ENCODE results near the gene SULT4A1. TPM values are rescaled to one million over a fixed set of nuclear protein-coding genes. Genes with fewer than 3 reads are reported as not detected.

Gene SULT4A1
- total and polyA plus RNA-seq, 8 donors = 0.12 to 2.2 (median 0.77) TPM; not detected in 4

GRCh38 chr22:43782448-43782847, 79.9 kb downstream of the SULT4A1 start:
- no peak for DNase-seq
- no peak for TF ChIP-seq POLR2AphosphoS5 (IDR thresholded peaks at IDR 0.05)
- TF ChIP-seq POLR2A (IDR thresholded peaks at IDR 0.05) = no peak
- no peak for TF ChIP-seq EP300 (IDR thresholded peaks at IDR 0.05)
- no peak for TF ChIP-seq CTCF (IDR thresholded peaks at IDR 0.05)
- H3K36me3 ChIP-seq = peaks cover 0 to 8% (median 3%) of the 10 kb centered on the region in 4 donors
- no peaks in the 10 kb centered on the region for H3K4me1 ChIP-seq
- no peaks in the 10 kb centered on the region for H3K9me3 ChIP-seq
- intact Hi-C loops (cut with DNase I; ENCODE audit: low total_unique reads) = no loop called here
- H3K27me3 ChIP-seq = no peaks in the 10 kb centered on the region
- H3K27ac ChIP-seq = no peak overlapping the region
- WGBS, 5 donors = 75 to 91% (median 88%) methylated on average over 3 of the region's 3 CpGs
- no peak overlapping the region for H3K4me3 ChIP-seq

- TF ChIP-seq CTCF (IDR thresholded peaks at IDR 0.05) (no peak), EP300 (IDR thresholded peaks at IDR 0.05) (no peak), POLR2A (IDR thresholded peaks at IDR 0.05) (no peak), POLR2AphosphoS5 (IDR thresholded peaks at IDR 0.05) (no peak)
- DNase-seq = no peak
- WGBS, 5 donors = 54 to 76% (median 67%) methylated on average over 4 of the region's 4 CpGs
Observed at GRCh38 chr22:43777286-43777685, 85.0 kb downstream of the SULT4A1 start.

GRCh38 chr22:43776081-43776670, 86.1 kb downstream of the SULT4A1 start:
- Histone ChIP-seq H3K4me3 (no peak overlapping the region), H3K36me3 (peaks cover 0 to 7% (median 3%) of the 10 kb centered on the region in 4 donors), H3K9me3 (no peaks in the 10 kb centered on the region), H3K4me1 (no peaks in the 10 kb centered on the region), H3K27me3 (no peaks in the 10 kb centered on the region), H3K27ac (no peak overlapping the region)
- intact Hi-C loops (cut with DNase I; ENCODE audit: low total_unique reads) = no loop called here
- no peak for DNase-seq
- TF ChIP-seq POLR2AphosphoS5 (IDR thresholded peaks at IDR 0.05) (no peak), EP300 (IDR thresholded peaks at IDR 0.05) (no peak), CTCF (IDR thresholded peaks at IDR 0.05) (no peak), POLR2A (IDR thresholded peaks at IDR 0.05) (no peak)
- 75 to 87% (median 81%) methylated on average over 8 to 9 of the region's 9 CpGs for WGBS, 5 donors

More at GRCh38 chr22:43777286-43777685, 85.0 kb downstream of the SULT4A1 start:
- Histone ChIP-seq H3K4me1 (no peaks in the 10 kb centered on the region), H3K4me3 (no peak overlapping the region), H3K27me3 (no peaks in the 10 kb centered on the region), H3K27ac (no peak overlapping the region), H3K9me3 (no peaks in the 10 kb centered on the region), H3K36me3 (peaks cover 0 to 8% (median 3%) of the 10 kb centered on the region in 4 donors)
- intact Hi-C loops (cut with DNase I; ENCODE audit: low total_unique reads) = no loop called here

Small RNA genes lying within 50 kb of the gene (small RNA-seq; reads per million reads assigned to genes)
- gene HMGN2P9 = 0 reads per million in 4 donors

Other genes starting within 250 kb of the SULT4A1 start
- gene EFCAB6, start 50.2 kb downstream of the SULT4A1 start, total RNA-seq = 10 to 100 TPM in 1 of 5 donors, 1 to 10 TPM in 3, under 1 TPM in 1; 0.29 to 10.5 (median 6.2) TPM
- 1 to 10 TPM in 2 of 3 donors, under 1 TPM in 1; 0.68 to 2.3 (median 1.7) TPM for gene EFCAB6, start 50.2 kb downstream of the SULT4A1 start, polyA plus RNA-seq
- gene PNPLA5, start 29.5 kb upstream of the SULT4A1 start, total RNA-seq = not detected
- not detected for gene PNPLA5, start 29.5 kb upstream of the SULT4A1 start, polyA plus RNA-seq
- under 1 TPM in 2 of 5 donors, not detected in 3; 0.58 to 0.73 TPM for gene PNPLA3, start 61.3 kb upstream of the SULT4A1 start, total RNA-seq
- under 1 TPM in 2 of 3 donors, not detected in 1; 0.12 to 0.35 TPM for gene PNPLA3, start 61.3 kb upstream of the SULT4A1 start, polyA plus RNA-seq
- 10 to 100 TPM; 18.7 to 52.1 (median 27.8) TPM for gene SAMM50, start 92.9 kb upstream of the SULT4A1 start, total RNA-seq
- gene SAMM50, start 92.9 kb upstream of the SULT4A1 start, polyA plus RNA-seq = 10 to 100 TPM; 31.8 to 54.7 (median 34.9) TPM
- 100 to 1,000 TPM in 1 of 5 donors, 10 to 100 TPM in 2, 1 to 10 TPM in 2; 2.9 to 143 (median 19.6) TPM for gene PARVB, start 161.8 kb upstream of the SULT4A1 start, total RNA-seq
- gene PARVB, start 161.8 kb upstream of the SULT4A1 start, polyA plus RNA-seq = 10 to 100 TPM in 2 of 3 donors, 1 to 10 TPM in 1; 6.7 to 24.5 (median 18.5) TPM